ENCODE data around the gene RABGEF1.
"Not testable (repeated sequence)": the region's sequence is repeated elsewhere in the genome, so short reads cannot be mapped to it uniquely, and the experiment has no call there.

- TF ChIP-seq CTCF, POLR2A, EP300 (IDR thresholded peaks at IDR 0.05): not testable (repeated sequence)
Measured at GRCh38 chr7:66816658-66817057, 76.1 kb downstream of the RABGEF1 start.
